AG09319 (cell line): ENCODE data around the gene MCF2L2.
"Not testable (repeated sequence)": the region's sequence is repeated elsewhere in the genome, so short reads cannot be mapped to it uniquely, and the experiment has no call there.

Experiments used
- DNase-seq: peaks from one replicate; pipeline ENCODE4 v3.0.0-alpha.2; 2010; ENCODE audit warnings: low read depth; ENCODE audit errors: extremely low read depth
- TF ChIP-seq, protein P1 (sequence below): IDR thresholded peaks from 2 replicates; pipeline ENCODE4 v1.5.1; 2011; ENCODE audit warnings: low read depth, mild to moderate bottlenecking, inconsistent platforms, low read length, moderate library complexity

The MCF2L2 gene

DNA sequence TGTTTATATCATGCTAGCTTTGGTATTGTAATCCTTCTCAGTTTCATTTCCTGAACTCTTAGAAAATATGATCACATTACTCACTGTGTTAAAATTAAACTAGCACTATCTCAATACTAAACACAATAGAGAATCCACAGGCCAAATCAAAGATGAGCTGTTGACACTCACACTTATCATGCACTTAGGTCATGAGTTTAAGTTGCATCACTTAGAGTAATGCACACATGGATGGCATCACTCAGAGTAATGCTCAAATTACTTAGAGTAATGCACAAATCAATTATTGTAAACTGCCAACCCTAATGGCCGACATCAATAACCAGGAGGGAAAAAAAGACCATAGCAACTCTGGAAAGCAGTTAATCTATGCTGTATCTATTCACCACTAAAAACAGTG lies 40.0 kb upstream of the MCF2L2 start:
- no peak for DNase-seq
- TF ChIP-seq, protein P1, sequence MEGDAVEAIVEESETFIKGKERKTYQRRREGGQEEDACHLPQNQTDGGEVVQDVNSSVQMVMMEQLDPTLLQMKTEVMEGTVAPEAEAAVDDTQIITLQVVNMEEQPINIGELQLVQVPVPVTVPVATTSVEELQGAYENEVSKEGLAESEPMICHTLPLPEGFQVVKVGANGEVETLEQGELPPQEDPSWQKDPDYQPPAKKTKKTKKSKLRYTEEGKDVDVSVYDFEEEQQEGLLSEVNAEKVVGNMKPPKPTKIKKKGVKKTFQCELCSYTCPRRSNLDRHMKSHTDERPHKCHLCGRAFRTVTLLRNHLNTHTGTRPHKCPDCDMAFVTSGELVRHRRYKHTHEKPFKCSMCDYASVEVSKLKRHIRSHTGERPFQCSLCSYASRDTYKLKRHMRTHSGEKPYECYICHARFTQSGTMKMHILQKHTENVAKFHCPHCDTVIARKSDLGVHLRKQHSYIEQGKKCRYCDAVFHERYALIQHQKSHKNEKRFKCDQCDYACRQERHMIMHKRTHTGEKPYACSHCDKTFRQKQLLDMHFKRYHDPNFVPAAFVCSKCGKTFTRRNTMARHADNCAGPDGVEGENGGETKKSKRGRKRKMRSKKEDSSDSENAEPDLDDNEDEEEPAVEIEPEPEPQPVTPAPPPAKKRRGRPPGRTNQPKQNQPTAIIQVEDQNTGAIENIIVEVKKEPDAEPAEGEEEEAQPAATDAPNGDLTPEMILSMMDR, result no peak

DNA sequence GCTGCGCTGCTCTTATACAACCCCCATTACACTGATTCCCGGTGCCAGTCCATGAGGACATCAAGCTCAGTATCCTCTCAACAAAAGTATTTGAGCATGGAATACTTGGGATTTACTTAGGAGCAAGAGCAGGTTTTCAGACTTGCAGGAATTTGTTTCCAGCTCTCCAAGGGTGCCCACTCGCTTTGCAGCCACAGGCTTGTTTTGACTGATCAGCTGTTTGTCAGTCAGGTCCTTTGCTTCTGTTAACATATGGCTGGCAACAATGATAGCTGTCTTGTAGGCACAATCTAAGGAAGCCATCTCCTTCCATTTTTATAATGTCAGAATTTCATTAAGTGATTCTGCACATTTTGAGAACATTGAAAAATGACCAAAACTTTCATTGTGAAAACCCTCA lies 38.2 kb upstream of the MCF2L2 start:
- TF ChIP-seq, protein P1, result no peak
- DNase-seq, result no peak

DNA sequence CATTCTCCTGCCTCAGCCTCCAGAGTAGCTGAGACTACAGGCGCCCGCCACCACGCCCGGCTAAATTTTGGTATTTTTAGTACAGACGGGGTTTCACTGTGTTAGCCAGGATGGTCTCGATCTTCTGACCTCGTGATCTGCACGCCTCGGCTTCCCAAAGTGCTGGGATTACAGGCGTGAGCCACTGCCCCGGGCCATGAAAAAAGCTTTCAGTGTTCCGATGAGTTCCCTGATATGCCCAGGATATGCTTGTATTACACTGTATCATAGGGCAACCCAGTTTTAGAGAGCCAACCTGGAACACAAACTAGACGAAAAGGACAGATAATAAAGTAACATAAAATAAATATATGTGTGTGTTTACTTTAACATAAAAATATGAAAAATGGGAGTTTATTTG lies 37.3 kb upstream of the MCF2L2 start:
- not testable (repeated sequence) for DNase-seq

DNA sequence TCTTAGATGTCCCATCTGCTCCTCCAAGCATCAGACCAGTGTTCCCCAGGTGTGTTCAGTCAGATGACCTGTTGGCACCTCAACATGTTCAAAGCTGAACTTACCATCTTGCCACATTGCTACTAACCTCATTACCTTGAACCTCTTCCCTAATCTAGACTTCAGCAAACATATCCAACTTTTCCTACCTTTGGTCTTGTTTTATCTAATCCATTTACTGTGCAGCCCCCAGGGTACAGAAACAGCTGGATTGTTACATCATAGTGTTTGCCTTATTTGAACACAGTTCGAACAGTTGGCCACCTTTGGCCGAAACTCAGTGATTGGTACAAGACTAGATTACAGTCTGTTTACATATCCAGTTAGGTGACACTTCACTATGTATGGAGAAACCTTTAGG lies 36.1 kb upstream of the MCF2L2 start:
- no peak for DNase-seq
- TF ChIP-seq, protein P1, result no peak

DNA sequence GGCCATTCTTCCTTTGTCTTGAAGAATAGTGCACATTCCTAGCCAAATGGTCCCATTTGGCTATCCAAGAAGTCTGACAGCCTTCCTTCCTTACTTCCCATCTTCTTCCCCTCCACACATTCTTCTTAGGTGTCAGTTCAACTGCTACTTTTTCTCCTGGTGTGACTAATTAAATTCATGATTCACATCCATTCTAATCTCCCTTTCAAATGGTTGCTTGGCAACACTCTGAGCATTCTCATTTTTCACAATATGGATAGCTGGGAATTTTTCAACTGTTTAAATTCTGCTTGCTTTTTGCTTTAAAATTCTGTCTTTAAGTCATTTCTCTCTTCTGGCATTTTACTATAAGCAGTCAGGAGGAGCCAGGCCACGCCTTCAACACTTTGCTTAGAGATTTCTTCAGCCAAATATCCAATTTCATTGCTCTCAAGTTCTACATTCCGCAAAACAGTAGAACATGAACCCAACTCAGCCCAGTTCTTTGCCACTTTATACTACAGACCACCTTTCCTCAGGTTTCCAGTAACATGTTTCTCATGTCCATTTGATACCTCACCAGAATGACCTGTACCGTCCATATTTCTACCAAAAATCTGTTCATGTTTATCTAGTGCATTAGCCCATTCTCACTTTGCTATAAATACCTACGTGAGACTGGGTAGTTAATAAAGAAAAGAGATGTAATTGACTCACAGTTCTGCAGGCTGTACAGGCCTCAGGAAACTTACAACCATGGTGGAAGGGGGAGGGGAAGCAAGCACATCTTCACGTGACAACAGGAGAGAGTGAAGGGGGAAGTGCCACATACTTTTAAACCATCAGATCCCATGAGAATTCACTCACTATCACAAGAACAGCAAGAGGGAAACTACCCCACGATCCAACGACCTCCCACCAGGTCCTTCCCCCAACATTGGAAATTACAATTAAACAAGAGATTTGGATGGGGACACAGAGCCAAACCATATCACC lies 31.9 kb upstream of the MCF2L2 start:
- TF ChIP-seq, protein P1, result no peak
- no peak for DNase-seq

DNA sequence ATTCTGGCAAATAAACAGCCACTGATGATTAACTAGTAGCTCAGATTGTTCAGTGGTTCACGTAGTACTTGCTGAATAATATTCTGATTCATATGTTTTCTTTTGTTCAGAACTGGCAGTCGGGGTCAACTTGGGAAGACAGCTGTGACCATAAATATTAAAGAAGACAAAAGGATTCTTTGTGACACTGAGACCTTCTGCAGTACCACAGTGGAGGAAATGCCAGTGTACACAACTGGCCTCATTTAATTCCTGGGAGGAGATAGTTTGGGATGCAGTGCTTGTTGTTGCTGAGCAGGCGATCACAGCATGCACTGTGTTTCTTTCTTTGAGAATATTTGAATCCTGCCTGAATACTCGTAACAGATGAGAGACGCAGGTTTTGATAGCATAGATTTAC lies 26.7 kb upstream of the MCF2L2 start:
- DNase-seq, result no peak
- TF ChIP-seq, protein P1, result no peak

DNA sequence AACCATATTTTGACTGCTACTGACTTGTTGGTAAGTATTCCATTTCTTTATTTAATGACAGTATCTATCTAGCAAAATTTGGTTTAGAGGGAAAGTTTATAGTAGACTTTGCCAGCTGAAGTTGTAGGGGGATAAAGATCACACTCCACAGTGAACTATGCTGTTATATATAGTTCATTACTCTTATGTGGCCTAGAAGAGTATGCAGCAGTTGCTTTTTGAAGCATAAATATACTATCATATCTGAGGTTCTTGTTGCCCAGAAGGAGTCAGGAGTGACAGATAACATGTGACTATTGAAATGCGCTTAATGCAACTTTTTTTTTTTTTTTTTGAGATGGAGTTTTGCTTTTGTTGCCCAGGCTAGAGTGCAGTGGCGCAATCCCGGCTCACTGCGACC lies 25.6 kb upstream of the MCF2L2 start:
- TF ChIP-seq, protein P1, result no peak
- DNase-seq, result no peak

DNA sequence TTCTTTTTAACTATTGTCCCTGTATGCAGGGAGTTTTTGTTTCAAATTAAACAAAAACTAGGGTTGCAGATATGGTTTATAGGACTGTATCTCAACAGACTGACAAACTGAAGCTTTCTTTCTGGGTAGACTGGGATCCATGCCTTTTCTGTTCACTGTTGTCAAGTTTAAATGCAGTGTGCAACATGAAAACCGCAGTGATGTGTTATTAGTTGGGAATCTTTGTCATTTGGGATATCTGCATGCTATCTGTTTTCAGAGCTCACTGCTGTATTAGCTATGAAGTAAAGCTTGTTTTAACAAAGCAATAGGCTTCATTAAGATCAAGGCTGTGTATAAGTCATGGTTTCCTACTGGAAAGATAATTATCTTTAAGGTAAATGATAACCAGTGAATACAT lies 21.4 kb upstream of the MCF2L2 start:
- no peak for DNase-seq
- TF ChIP-seq, protein P1, result no peak
